Muscle layer of duodenum (tissue), 2 donors: Measurements from ENCODE around the gene TBC1D3B.
A peak's percentile ranks its signal among the peaks of the same experiment; 100 is the strongest.
"Not testable (repeated sequence)": the region's sequence is repeated elsewhere in the genome, so short reads cannot be mapped to it uniquely, and the experiment has no call there.

ENCODE experiments used
- H3K27ac ChIP-seq: one replicate; pipeline ENCODE4 v1.7.0; 2013; ENCODE audit warnings: mild to moderate bottlenecking, low read length
- H3K27me3 ChIP-seq: one replicate; pipeline ENCODE4 v1.7.0; 2013; ENCODE audit warnings: low read depth, mild to moderate bottlenecking, control low read depth, low read length
- H3K36me3 ChIP-seq, 2 donors: one replicate each; pipeline ENCODE4 v1.7.0; 2013; ENCODE audit warnings: low read length in 2 of 2, control low read depth in 1 of 2, mild to moderate bottlenecking in 1 of 2; ENCODE audit not compliant: insufficient read depth in 2 of 2, control insufficient read depth in 1 of 2
- H3K4me1 ChIP-seq, 2 donors: one replicate each; pipeline ENCODE4 v1.7.0; 2013; ENCODE audit warnings: low read length in 2 of 2, mild to moderate bottlenecking in 2 of 2, control low read depth in 1 of 2, moderate library complexity in 1 of 2; ENCODE audit not compliant: insufficient read depth in 2 of 2, control insufficient read depth in 1 of 2
- H3K4me3 ChIP-seq, 2 donors: one replicate each; pipeline ENCODE4 v1.7.0; 2013; ENCODE audit warnings: low read length in 2 of 2, low read depth in 1 of 2, mild to moderate bottlenecking in 1 of 2
- H3K9me3 ChIP-seq, 2 donors: one replicate each; pipeline ENCODE4 v1.7.0; 2013; ENCODE audit warnings: low read length in 2 of 2, control low read depth in 1 of 2, mild to moderate bottlenecking in 1 of 2; ENCODE audit not compliant: control insufficient read depth in 1 of 2
- donor health status: healthy.

TBC1D3B gene

DNA sequence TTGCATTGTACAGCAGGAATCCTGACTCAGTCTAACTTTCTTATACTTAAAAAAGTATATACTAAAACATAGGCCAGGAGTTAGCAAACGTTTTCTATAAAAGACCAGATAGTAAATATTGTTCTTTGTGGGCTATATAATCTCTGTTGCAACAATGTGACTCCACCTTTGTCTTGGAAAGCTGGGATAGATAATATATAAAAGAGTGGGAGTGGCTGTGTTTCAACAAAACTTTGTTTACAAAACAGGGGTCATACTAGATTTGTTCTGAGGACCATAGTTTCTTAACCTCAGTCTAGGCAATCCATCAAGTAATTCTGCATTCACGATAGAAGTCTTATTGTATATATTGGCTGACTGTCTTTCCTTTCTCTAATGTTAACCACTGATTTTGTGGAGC is 9.0 kb upstream of the TBC1D3B start:
- H3K27me3 ChIP-seq: no peaks in the 10 kb centered on the region
- H3K4me3 ChIP-seq: no peak overlapping the region
- H3K9me3 ChIP-seq: no peaks in the 10 kb centered on the region
- H3K27ac ChIP-seq: no peak overlapping the region
- H3K4me1 ChIP-seq: peaks cover 0 to 13% of the 10 kb centered on the region in 2 donors
- no peaks in the 10 kb centered on the region for H3K36me3 ChIP-seq

GRCh38 chr17:36184023-36184765 is 7.8 kb upstream of the TBC1D3B start:
- Histone ChIP-seq H3K27ac (no peak overlapping the region), H3K27me3 (no peaks in the 10 kb centered on the region), H3K36me3 (no peaks in the 10 kb centered on the region), H3K4me3 (peak overlapping the region in 1 of 2 donors; percentile 69), H3K4me1 (peaks cover 0 to 13% of the 10 kb centered on the region in 2 donors), H3K9me3 (no peaks in the 10 kb centered on the region)

- H3K27me3 ChIP-seq: no peaks in the 10 kb centered on the region
- no peak overlapping the region for H3K27ac ChIP-seq
- no peaks in the 10 kb centered on the region for H3K9me3 ChIP-seq
- peaks cover 0 to 13% of the 10 kb centered on the region in 2 donors for H3K4me1 ChIP-seq
- H3K4me3 ChIP-seq: peak overlapping the region in 1 of 2 donors; percentile 69
- no peaks in the 10 kb centered on the region for H3K36me3 ChIP-seq
These were observed 6.8 kb upstream of the TBC1D3B start for GRCh38 chr17:36183001-36183971.

DNA sequence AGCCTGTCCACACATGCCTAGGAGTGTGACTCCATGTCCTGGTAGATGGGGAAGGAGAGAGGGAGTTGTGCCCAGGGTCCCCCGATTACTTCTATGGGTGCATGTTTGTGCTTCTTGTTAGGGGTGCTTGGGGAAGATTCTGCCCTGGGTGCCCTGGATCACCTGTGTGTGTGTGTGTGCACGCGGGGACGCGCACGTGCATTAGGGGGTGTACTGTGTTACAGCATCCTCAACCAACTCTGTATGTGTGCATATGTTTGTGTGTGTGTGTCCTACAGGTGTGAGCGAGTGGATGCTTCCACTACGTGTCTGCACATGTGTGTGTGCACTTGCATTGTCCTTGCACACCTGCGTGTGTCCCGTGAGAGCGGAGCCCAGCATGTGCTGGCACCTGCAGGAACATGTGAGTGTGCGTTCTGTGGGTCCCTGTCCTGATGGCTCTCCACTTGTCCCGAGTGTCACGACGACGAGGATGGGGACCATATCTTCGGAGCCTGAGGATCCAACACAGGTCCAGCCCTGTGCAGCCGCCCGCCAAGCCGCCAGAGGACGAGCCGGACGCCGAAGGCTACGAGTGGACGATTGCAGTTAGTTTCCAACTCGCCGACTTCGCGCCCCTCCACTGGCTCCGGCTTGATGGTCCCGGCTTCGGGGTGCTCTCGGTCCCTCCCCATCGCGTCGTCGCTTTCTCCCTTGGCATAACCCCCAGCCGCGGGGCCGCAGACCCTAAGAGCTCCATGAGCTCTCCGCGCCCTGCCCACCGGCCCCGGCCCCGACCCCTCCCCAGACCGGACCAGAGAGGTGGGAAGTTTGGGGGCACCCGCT is 6.0 kb upstream of the TBC1D3B start:
- Histone ChIP-seq H3K36me3 (no peaks in the 10 kb centered on the region), H3K27ac (no peak overlapping the region), H3K27me3 (no peaks in the 10 kb centered on the region), H3K9me3 (no peaks in the 10 kb centered on the region), H3K4me3 (peak overlapping the region in 1 of 2 donors; percentile 69), H3K4me1 (peaks cover 0 to 13% of the 10 kb centered on the region in 2 donors)

GRCh38 chr17:36181446-36182175 is 5.2 kb upstream of the TBC1D3B start:
- H3K4me3 ChIP-seq, H3K36me3 ChIP-seq, H3K27me3 ChIP-seq, H3K9me3 ChIP-seq, H3K27ac ChIP-seq: not testable (repeated sequence)
- H3K4me1 ChIP-seq: peaks cover 0 to 13% of the 10 kb centered on the region in 2 donors

DNA sequence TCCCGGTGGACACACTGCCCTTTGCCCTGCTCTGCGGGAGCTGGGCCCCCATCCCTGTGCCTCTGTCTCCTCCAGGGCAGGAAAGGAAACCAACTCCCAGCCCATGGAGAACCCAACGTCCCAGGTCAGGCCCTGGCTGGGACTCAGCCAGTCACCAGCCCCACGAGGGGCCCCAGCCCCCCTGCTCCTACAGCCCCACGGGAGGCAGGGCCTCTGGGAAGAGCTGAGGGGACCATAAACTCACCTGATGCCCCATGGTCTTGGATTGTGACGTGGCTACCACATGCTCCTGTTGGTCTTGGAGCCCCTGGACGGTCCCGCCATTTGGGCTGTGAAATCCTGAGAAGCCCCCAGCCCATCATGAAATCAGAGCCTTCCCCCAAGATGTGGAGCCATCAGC is 7.6 kb downstream of the TBC1D3B start:
- H3K4me3 ChIP-seq, H3K27me3 ChIP-seq, H3K36me3 ChIP-seq: not testable (repeated sequence)

DNA sequence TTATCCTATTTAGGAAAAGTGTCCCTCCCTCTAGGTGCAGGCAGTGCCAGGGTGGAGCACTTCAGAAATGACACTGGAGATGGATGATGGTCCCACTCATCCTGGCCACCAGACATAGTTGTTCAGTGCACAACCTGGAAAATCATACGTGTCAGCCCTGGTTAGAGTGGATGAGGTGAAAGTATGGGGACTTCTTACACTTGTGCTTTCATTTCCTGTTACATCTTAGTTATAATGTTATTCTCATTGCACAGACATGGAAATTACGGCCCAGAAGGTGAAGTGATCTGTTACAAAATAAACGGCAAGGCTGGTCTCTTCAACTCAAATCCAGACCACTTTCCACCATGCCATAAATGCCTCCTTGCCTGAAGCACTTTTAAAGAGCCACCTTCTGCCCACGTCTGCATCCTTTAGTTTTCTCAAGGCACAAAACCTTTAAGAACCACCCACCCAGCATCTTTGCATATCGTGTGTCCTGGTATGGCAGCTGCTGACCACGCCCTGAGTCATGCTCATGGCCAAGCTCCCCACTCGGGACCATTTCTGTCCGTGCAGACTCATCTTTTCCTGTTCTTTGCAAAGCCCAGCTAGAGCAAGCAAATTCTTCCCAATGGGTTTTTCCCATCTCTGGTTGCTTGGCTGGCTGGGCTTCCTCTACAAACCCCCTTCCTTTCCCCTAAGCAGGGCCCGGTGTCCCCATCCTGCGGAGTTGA is 22.4 kb downstream of the TBC1D3B start:
- Histone ChIP-seq H3K36me3 (no peaks in the 10 kb centered on the region), H3K4me3 (no peak overlapping the region), H3K27me3 (no peaks in the 10 kb centered on the region), H3K4me1 (peaks cover 0 to 6% of the 10 kb centered on the region in 2 donors), H3K9me3 (no peaks in the 10 kb centered on the region), H3K27ac (no peak overlapping the region)

More for the DNA sequence above, 7.6 kb downstream of the TBC1D3B start:
- H3K4me1 ChIP-seq, H3K9me3 ChIP-seq, H3K27ac ChIP-seq: not testable (repeated sequence)

DNA sequence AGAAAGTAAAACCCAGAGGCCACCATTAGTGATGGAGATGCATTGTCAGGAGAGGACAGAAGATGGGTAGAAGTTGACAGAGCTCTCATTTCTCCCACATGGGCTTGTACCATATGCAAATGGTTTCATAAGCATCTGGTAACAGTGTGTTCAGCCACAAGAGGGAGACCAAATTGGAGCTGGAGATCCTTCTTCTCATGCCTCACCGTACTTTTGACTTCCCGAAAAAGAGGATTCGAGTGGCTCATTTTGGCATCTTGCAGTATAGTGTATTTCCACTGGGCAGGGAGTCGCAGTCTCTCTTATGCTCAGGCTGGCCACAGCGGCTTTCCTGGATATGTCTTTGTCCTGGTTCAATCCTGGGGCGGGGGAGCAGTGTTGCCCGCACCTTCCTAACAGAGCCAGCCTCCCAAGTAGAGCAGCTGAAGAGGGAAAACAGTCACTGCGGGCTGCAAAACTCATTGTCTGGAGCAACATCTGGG is 23.8 kb downstream of the TBC1D3B start:
- peaks cover 0 to 8% of the 10 kb centered on the region in 2 donors for H3K4me1 ChIP-seq
- H3K9me3 ChIP-seq: no peaks in the 10 kb centered on the region
- no peaks in the 10 kb centered on the region for H3K36me3 ChIP-seq
- no peak overlapping the region for H3K27ac ChIP-seq
- H3K27me3 ChIP-seq: no peaks in the 10 kb centered on the region
- no peak overlapping the region for H3K4me3 ChIP-seq

DNA sequence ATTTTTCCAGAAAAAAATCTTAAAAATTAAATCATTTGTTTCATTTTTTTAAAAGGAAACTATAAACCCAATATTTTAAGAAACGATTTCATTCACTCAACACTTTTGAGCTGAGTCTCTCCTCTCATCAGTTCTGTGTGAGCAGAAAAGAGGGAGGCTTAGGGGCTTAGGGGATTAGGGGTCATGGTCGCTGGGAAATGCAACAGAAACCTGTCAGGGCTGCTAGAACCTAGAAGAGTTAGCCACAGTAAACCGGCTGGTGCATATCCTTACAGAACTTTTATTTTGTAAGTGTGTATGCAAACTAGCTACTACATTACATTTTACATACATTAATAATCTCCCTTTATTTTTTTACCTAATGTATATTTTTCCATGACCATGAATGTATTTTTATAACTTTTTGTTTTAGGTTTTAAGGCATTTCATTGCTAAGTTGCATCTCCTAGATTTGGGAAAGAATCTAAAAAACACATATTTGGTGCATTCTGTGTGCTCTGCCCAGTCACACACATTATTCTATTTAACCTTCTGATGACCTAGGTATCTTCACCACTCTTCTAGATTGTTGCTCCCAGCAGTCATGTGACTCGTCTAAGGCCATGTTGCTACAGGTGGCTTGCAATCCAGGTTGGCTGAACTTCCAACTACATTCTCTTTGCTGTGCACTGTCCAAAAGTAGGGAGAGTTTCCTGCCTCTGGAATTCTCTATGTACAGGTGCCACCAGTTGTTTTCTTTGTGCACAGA is 24.4 kb downstream of the TBC1D3B start:
- no peaks in the 10 kb centered on the region for H3K27me3 ChIP-seq
- H3K36me3 ChIP-seq: no peaks in the 10 kb centered on the region
- no peak overlapping the region for H3K27ac ChIP-seq
- H3K9me3 ChIP-seq: no peaks in the 10 kb centered on the region
- no peak overlapping the region for H3K4me3 ChIP-seq
- H3K4me1 ChIP-seq: peaks cover 0 to 8% of the 10 kb centered on the region in 2 donors
